PC-9 (cell line): ENCODE results near the gene ZCCHC13. TPM values are rescaled to one million over a fixed set of nuclear protein-coding genes. Genes with fewer than 3 reads are reported as not detected.

Source experiments
- BruUV-seq: library from RNA; stranded (reverse); fragments of 400-500 nt; replicated peaks from 2 replicates; lab custom pipeline; 2021; lab: Mats Ljungman, UMichigan
- CTCF ChIA-PET: fragments of 300-600 bp; sonication (Branson Sonifier 250); formaldehyde crosslinking; loops from one replicate; lab custom pipeline; 2022; ENCODE audit warnings: antibody characterized with exemption; lab: Charles Lee
- POLR2A ChIA-PET: fragments of 300-600 bp; sonication (Branson Sonifier 250); formaldehyde crosslinking; loops from one replicate; lab custom pipeline; 2022; ENCODE audit warnings: antibody characterized with exemption; ENCODE audit not compliant: unreplicated experiment; lab: Charles Lee
- DNase-seq, 2 experiments: peaks; one replicate each; pipeline versions ENCODE4 v3.0.0 to v3.0.0-alpha.2; 2015 to 2022; ENCODE audit warnings: mixed read lengths in 1 of 2
- H2AFZ ChIP-seq: fragments of 200-600 bp; sonication (generic); 2 replicates; pipeline ENCODE4 v1.8.1; 2017; ENCODE audit warnings: antibody characterized with exemption
- H3F3A ChIP-seq: fragments of 200-600 bp; sonication (generic); 2 replicates; pipeline ENCODE4 v1.8.1; 2017; ENCODE audit warnings: antibody characterized with exemption, mild to moderate bottlenecking, low read depth; ENCODE audit not compliant: insufficient read depth
- H3K27ac ChIP-seq: fragments of 200-600 bp; sonication (generic); 2 replicates; pipeline ENCODE4 v1.6.1; 2016; ENCODE audit warnings: mixed run types
- H3K27me3 ChIP-seq: fragments of 200-600 bp; sonication (generic); 2 replicates; pipeline ENCODE4 v1.6.1; 2016; ENCODE audit warnings: low read depth, mixed run types; ENCODE audit not compliant: insufficient read depth
- H3K36me3 ChIP-seq: fragments of 200-600 bp; sonication (generic); 2 replicates; pipeline ENCODE4 v1.6.1; 2016; ENCODE audit warnings: low read depth, mixed run types
- H3K4me1 ChIP-seq: fragments of 200-600 bp; sonication (generic); replicated peaks from 2 replicates; pipeline ENCODE4 v1.6.1; 2016; ENCODE audit warnings: mixed run types; ENCODE audit not compliant: insufficient read depth
- H3K4me2 ChIP-seq: fragments of 200-600 bp; sonication (generic); 2 replicates; pipeline ENCODE4 v1.6.1; 2017; ENCODE audit warnings: mixed run types
- H3K4me3 ChIP-seq: fragments of 200-600 bp; sonication (generic); 2 replicates; pipeline ENCODE4 v1.6.1; 2016; ENCODE audit warnings: mixed run types
- H3K79me2 ChIP-seq: fragments of 200-600 bp; sonication (generic); 2 replicates; pipeline ENCODE4 v1.6.1; 2017; ENCODE audit warnings: low read depth, mixed run types
- H3K9me2 ChIP-seq: fragments of 200-600 bp; sonication (generic); 2 replicates; pipeline ENCODE4 v1.8.1; 2017; ENCODE audit warnings: mild to moderate bottlenecking; ENCODE audit not compliant: insufficient read depth
- H3K9me3 ChIP-seq: fragments of 200-600 bp; sonication (generic); 2 replicates; pipeline ENCODE4 v1.8.1; 2016; ENCODE audit warnings: low read depth; ENCODE audit not compliant: insufficient read depth
- H4K20me1 ChIP-seq: fragments of 200-600 bp; sonication (generic); 2 replicates; pipeline ENCODE4 v1.8.1; 2017; ENCODE audit not compliant: insufficient read depth
- EZH2 ChIP-seq: fragments of 200-600 bp; sonication (generic); IDR thresholded peaks from 2 replicates; pipeline ENCODE4 v1.8.0; 2017; ENCODE audit warnings: antibody characterized with exemption, low read depth
- intact Hi-C: fragments of 100-400 bp; cut with micrococcal nuclease; formaldehyde crosslinking; loops from one replicate; pipeline ENCODE4 v1.10.0; 2022; ENCODE audit not compliant: unreplicated experiment
- total RNA-seq: library from RNA; stranded (reverse); gene quantifications from 2 replicates; pipeline ENCODE4 v1.2.3, GENCODE V29; 2021
- TF ChIP-seq, protein P1 (sequence below): fragments of 200-600 bp; sonication (generic); conservative IDR thresholded peaks from 2 replicates; pipeline ENCODE4 v1.6.1; 2017; ENCODE audit warnings: mixed run types, antibody characterized with exemption, mild to moderate bottlenecking, moderate library complexity

ZCCHC13 gene
- total RNA-seq, 1 experiment from 2014 or later, result not detected

DNA sequence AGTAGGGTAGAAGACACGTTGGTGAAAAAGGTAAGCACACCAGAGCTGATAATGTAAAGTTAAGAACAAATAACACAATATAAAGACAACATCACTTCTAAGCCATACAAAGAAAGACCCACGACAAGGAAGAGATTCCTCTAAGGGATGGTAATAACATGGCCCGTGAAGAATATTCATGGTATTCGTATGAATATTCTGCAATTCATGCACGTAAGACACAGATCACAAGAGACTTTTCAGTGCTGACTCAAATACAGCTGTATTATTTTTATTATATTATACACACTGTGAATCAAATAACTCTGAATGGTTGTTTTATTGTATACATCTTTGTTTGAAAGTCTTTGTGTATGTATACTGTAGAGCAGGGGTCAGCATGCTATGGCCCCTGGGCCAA is 29.5 kb upstream of the ZCCHC13 start:
- Histone ChIP-seq H3K4me3 (no peak overlapping the region), H3K27ac (no peak overlapping the region), H3F3A (no peaks in the 10 kb centered on the region), H3K79me2 (no peaks in the 10 kb centered on the region), H4K20me1 (no peaks in the 10 kb centered on the region), H3K4me1 (no peaks in the 10 kb centered on the region), H3K27me3 (no peaks in the 10 kb centered on the region), H3K9me2 (no peaks in the 10 kb centered on the region), H2AFZ (no peak overlapping the region), H3K36me3 (0 out of 2 replicates have a peak, but pooled peaks cover 3% of the 10 kb centered on the region), H3K4me2 (no peak overlapping the region), H3K9me3 (no peaks in the 10 kb centered on the region)
- intact Hi-C loops, result no loop called here
- no peak for DNase-seq
- TF ChIP-seq, protein P1, sequence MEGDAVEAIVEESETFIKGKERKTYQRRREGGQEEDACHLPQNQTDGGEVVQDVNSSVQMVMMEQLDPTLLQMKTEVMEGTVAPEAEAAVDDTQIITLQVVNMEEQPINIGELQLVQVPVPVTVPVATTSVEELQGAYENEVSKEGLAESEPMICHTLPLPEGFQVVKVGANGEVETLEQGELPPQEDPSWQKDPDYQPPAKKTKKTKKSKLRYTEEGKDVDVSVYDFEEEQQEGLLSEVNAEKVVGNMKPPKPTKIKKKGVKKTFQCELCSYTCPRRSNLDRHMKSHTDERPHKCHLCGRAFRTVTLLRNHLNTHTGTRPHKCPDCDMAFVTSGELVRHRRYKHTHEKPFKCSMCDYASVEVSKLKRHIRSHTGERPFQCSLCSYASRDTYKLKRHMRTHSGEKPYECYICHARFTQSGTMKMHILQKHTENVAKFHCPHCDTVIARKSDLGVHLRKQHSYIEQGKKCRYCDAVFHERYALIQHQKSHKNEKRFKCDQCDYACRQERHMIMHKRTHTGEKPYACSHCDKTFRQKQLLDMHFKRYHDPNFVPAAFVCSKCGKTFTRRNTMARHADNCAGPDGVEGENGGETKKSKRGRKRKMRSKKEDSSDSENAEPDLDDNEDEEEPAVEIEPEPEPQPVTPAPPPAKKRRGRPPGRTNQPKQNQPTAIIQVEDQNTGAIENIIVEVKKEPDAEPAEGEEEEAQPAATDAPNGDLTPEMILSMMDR, result no peak
- ChIA-PET CTCF (no interaction called here), POLR2A (no interaction called here)
- BruUV-seq, result no TSS peak

DNA sequence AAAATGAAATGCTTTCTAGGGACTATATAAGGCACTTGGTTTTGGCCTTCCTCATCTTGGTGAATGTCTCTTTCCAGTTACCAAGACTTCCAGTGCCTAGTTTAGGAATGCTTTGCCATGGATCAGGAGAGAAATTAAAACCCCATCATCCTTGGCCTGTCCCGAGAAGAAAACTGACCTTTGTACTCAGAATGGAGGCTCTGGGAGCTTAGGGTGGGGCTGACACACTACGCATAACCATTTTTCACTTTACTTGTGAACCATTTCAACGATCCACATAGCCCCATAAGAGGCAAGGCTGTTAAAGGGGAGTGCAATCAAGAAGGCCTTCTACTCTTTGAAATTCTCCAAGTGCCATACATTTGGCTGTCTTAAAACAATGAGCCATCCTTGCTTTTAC is 26.7 kb upstream of the ZCCHC13 start:
- CTCF ChIA-PET, result no interaction called here

DNA sequence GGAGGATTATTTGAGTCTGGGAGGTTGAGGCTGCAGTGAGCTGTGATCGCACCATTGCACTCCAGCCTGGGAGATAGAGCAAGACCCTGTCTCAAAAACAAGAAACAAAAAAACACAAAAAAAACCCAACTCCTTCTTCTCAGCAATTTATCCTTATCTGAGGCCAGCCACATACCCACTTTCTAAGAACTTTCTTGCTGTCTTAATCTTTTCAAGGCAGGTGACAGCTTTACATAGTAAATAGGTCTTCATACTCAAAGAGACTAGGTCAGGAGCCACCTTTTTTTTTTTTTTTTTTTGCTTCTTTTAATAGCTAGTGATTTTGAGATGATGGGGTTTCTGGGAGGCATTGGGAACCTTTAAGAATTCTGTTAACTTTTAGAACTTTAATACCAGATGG is 26.1 kb upstream of the ZCCHC13 start:
- no peaks in the 10 kb centered on the region for H3K9me3 ChIP-seq
- ChIA-PET POLR2A (no interaction called here), CTCF (no interaction called here)
- H3K4me1 ChIP-seq, result no peaks in the 10 kb centered on the region
- H3K27me3 ChIP-seq, result no peaks in the 10 kb centered on the region
- H3K9me2 ChIP-seq, result no peaks in the 10 kb centered on the region
- H3K79me2 ChIP-seq, result 0 out of 2 replicates have a peak, but pooled peaks cover 5% of the 10 kb centered on the region
- no peaks in the 10 kb centered on the region for H4K20me1 ChIP-seq
- no peaks in the 10 kb centered on the region for H3F3A ChIP-seq
- no TSS peak for BruUV-seq
- no peak for DNase-seq
- no peak overlapping the region for H3K4me2 ChIP-seq
- intact Hi-C loops, result loop anchor here (2.0 kb wide), 1 partner anchor 67 kb away; no protein-coding TSS in a partner anchor
- no peak for TF ChIP-seq EZH2
- TF ChIP-seq, protein P1, result no peak
- H3K36me3 ChIP-seq, result 0 out of 2 replicates have a peak, but pooled peaks cover 3% of the 10 kb centered on the region
- no peak overlapping the region for H3K27ac ChIP-seq
- no peak overlapping the region for H3K4me3 ChIP-seq
- H2AFZ ChIP-seq, result no peak overlapping the region

More for the DNA sequence above, 26.7 kb upstream of the ZCCHC13 start:
- POLR2A ChIA-PET, result no interaction called here
- H3K27me3 ChIP-seq, result no peaks in the 10 kb centered on the region
- H3K36me3 ChIP-seq, result 0 out of 2 replicates have a peak, but pooled peaks cover 3% of the 10 kb centered on the region
- no peaks in the 10 kb centered on the region for H4K20me1 ChIP-seq
- H3K27ac ChIP-seq, result no peak overlapping the region
- no peak for TF ChIP-seq EZH2
- no peak overlapping the region for H3K4me3 ChIP-seq
- H3F3A ChIP-seq, result no peaks in the 10 kb centered on the region
- BruUV-seq, result no TSS peak
- H3K79me2 ChIP-seq, result 0 out of 2 replicates have a peak, but pooled peaks cover 3% of the 10 kb centered on the region
- no peaks in the 10 kb centered on the region for H3K9me2 ChIP-seq
- intact Hi-C loops, result loop anchor here (2.0 kb wide), 1 partner anchor 67 kb away; no protein-coding TSS in a partner anchor
- no peaks in the 10 kb centered on the region for H3K9me3 ChIP-seq
- DNase-seq, result no peak
- H3K4me1 ChIP-seq, result no peaks in the 10 kb centered on the region
- no peak overlapping the region for H2AFZ ChIP-seq
- H3K4me2 ChIP-seq, result no peak overlapping the region

DNA sequence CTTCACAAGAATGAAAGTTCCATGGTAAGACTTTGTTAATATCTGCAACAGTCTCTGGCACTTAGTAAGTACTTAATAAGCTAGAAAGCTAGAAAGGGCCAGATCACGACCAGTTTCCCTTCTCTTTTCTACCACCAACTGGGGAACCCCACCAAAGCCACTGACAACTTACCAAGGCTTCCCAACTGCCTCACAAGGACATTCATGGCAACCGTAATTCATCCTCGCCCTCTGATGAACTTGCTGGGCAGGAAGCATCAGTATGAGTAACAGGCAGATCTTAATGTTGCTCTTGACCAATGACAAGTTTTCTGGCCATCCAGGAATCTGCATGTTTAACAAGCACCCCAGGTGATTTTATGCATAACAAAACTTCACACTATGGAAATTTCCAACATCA is 23.2 kb upstream of the ZCCHC13 start:
- CTCF ChIA-PET, result no interaction called here
- BruUV-seq, result no TSS peak
- Histone ChIP-seq H4K20me1 (peaks cover 2% of the 10 kb centered on the region; the same call in 1 of the 2 replicates), H2AFZ (no peak overlapping the region), H3K9me3 (no peaks in the 10 kb centered on the region), H3K27ac (no peak overlapping the region), H3K9me2 (no peaks in the 10 kb centered on the region), H3K36me3 (peaks cover 14% of the 10 kb centered on the region), H3K79me2 (peaks cover 29% of the 10 kb centered on the region), H3K4me1 (no peaks in the 10 kb centered on the region), H3K27me3 (no peaks in the 10 kb centered on the region), H3K4me3 (no peak overlapping the region), H3K4me2 (no peak overlapping the region), H3F3A (no peaks in the 10 kb centered on the region)
- no peak for DNase-seq
- POLR2A ChIA-PET, result no interaction called here
- intact Hi-C loops, result no loop called here
- TF ChIP-seq, protein P1, result no peak
- no peak for TF ChIP-seq EZH2
